K562 (cell line): ENCODE measurements around the gene MTERF2. TPM values are rescaled to one million over a fixed set of nuclear protein-coding genes. Genes with fewer than 3 reads are reported as not detected.

Experiments
- ARID3B ChIP-seq: fragments of 250-450 bp; sonication (Bioruptor Pico); IDR thresholded peaks from 2 replicates; pipeline ENCODE4 v1.4.0; 2020; ENCODE audit warnings: borderline replicate concordance
- ASH1L ChIP-seq: fragments of 450-650 bp; IDR thresholded peaks from 2 replicates; pipeline ENCODE4 v1.6.1; 2018; ENCODE audit warnings: borderline replicate concordance, mild to moderate bottlenecking, low read depth; ENCODE audit not compliant: partially characterized antibody
- E2F6 ChIP-seq, 2 experiments: IDR thresholded peaks; 2 replicates each; pipeline ENCODE4 v1.6.1; 2011; ENCODE audit warnings: borderline replicate concordance in 1 of 2, control low read depth in 1 of 2, low read depth in 1 of 2, low read length in 1 of 2, mild to moderate bottlenecking in 1 of 2, mixed read lengths in 1 of 2, moderate library complexity in 1 of 2; ENCODE audit not compliant: insufficient read depth in 1 of 2, insufficient read length in 1 of 2, poor library complexity in 1 of 2, severe bottlenecking in 1 of 2; ENCODE audit errors: extremely low read depth in 1 of 2
- ELF4 ChIP-seq: fragments of 450-650 bp; formaldehyde crosslinking; IDR thresholded peaks from 2 replicates; pipeline ENCODE4 v1.4.0; 2022; ENCODE audit warnings: missing genetic modification characterization
- ESRRA ChIP-seq: fragments of 450-650 bp; IDR thresholded peaks from 2 replicates; pipeline ENCODE4 v1.6.1; 2014; ENCODE audit warnings: low read depth, mild to moderate bottlenecking, moderate library complexity, borderline replicate concordance
- FOXA1 ChIP-seq: fragments of 450-650 bp; IDR thresholded peaks from 2 replicates; pipeline ENCODE4 v1.6.1; 2016; ENCODE audit warnings: mild to moderate bottlenecking, borderline replicate concordance
- HDGF ChIP-seq: fragments of 450-650 bp; IDR thresholded peaks from 2 replicates; pipeline ENCODE4 v1.6.1; 2016
- MAFG ChIP-seq: fragments of 450-650 bp; conservative IDR thresholded peaks from 2 replicates; pipeline ENCODE4 v1.6.1; 2016; ENCODE audit warnings: missing genetic modification characterization, missing compliant biosample characterization
- MITF ChIP-seq: IDR thresholded peaks from 2 replicates; pipeline ENCODE4 v1.6.1; 2014; ENCODE audit warnings: antibody characterized with exemption
- NKRF ChIP-seq: fragments of 450-650 bp; IDR thresholded peaks from 2 replicates; pipeline ENCODE4 v1.6.1; 2016; ENCODE audit warnings: borderline replicate concordance
- PKNOX1 ChIP-seq: fragments of 450-650 bp; IDR thresholded peaks from 2 replicates; pipeline ENCODE4 v1.6.1; 2016
- PRPF4 ChIP-seq: fragments of 200-400 bp; formaldehyde crosslinking; IDR thresholded peaks from one replicate; pipeline ENCODE4 v1.6.1; 2017; ENCODE audit warnings: low read length, low read depth, mild to moderate bottlenecking; ENCODE audit not compliant: insufficient read depth, poor library complexity, severe bottlenecking
- PYGO2 ChIP-seq: fragments of 450-650 bp; IDR thresholded peaks from 2 replicates; pipeline ENCODE4 v1.6.1; 2016; ENCODE audit warnings: mild to moderate bottlenecking, missing genetic modification characterization, moderate library complexity, missing compliant biosample characterization
- RBFOX2 ChIP-seq: fragments of 200-400 bp; formaldehyde crosslinking; IDR thresholded peaks from 2 replicates; pipeline ENCODE4 v1.6.1; 2017; ENCODE audit warnings: low read depth, mild to moderate bottlenecking, low read length, moderate library complexity
- RBM25 ChIP-seq: fragments of 200-400 bp; formaldehyde crosslinking; IDR thresholded peaks from 2 replicates; pipeline ENCODE4 v1.6.1; 2018; ENCODE audit warnings: low read length, low read depth, moderate library complexity; ENCODE audit not compliant: severe bottlenecking
- RBM39 ChIP-seq: fragments of 200-400 bp; formaldehyde crosslinking; optimal IDR thresholded peaks from 2 replicates; pipeline ENCODE3; 2018; ENCODE audit warnings: low read depth, low read length
- SETDB1 ChIP-seq: IDR thresholded peaks from one replicate; pipeline ENCODE4 v1.6.1; 2012; ENCODE audit warnings: low read length, control low read depth, inconsistent platforms
- SIN3B ChIP-seq: fragments of 450-650 bp; IDR thresholded peaks from 2 replicates; pipeline ENCODE4 v1.6.1; 2017; ENCODE audit warnings: low read depth, mild to moderate bottlenecking, moderate library complexity
- SMARCE1 ChIP-seq: fragments of 450-650 bp; IDR thresholded peaks from 2 replicates; pipeline ENCODE4 v1.7.1; 2016; ENCODE audit warnings: mild to moderate bottlenecking
- U2AF1 ChIP-seq: fragments of 200-400 bp; formaldehyde crosslinking; optimal IDR thresholded peaks from 2 replicates; pipeline ENCODE3; 2017; ENCODE audit warnings: mild to moderate bottlenecking, low read depth, low read length, moderate library complexity
- ZKSCAN1 ChIP-seq: fragments of 150-350 bp; IDR thresholded peaks from 2 replicates; pipeline ENCODE4 v1.6.1; 2016; ENCODE audit warnings: low read depth, low read length
- ZNF311 ChIP-seq: fragments of 250-450 bp; sonication (Bioruptor Pico); IDR thresholded peaks from 2 replicates; pipeline ENCODE4 v1.4.0; 2020; ENCODE audit warnings: mild to moderate bottlenecking, moderate library complexity
- polyA plus RNA-seq, 8 experiments: library from polyadenylated mRNA; depleted of rRNA in 4 of 8; stranded (reverse) in 5 of 8; unstranded in 3 of 8; fragments of >200 nt; fragmentation: Nextera tagmentation in 2 of 8; fragmentation: Illumina TruSeq in 1 of 8; extraction: Ambion mirVana in 2 of 8; extraction: Trizol in 1 of 8; gene quantifications; 2 replicates each; pipeline versions ENCODE4 v1.2.1 to v1.2.3, GENCODE V29; 2011 to 2014; ENCODE audit warnings: inconsistent platforms in 1 of 8, missing spikeins in 1 of 8
- total RNA-seq, 7 experiments: library from RNA; depleted of rRNA in 6 of 7; stranded (reverse); fragments of >200 nt in 6 of 7; fragmentation: Illumina TruSeq in 2 of 7; extraction: Trizol in 2 of 7; gene quantifications; 2 replicates each; pipeline versions ENCODE4 v1.2.1 to v1.2.3, GENCODE V29; 2011 to 2021; ENCODE audit warnings: low replicate concordance in 1 of 7

Gene MTERF2
- total and polyA plus RNA-seq, 9 of the 15 experiments (the other 6 are each of a cell fraction or from before 2014, with no cell fraction given) = 10.0 to 63.2 (median 33.2) TPM

- TF ChIP-seq NKRF (no peak), SETDB1 (no peak), RBFOX2 (no peak), PRPF4 (no peak), ELF4 (CRISPR knock-in tag) (no peak), MITF (no peak), FOXA1 (no peak), RBM39 (no peak), ESRRA (no peak), MAFG (tag) (no peak), ZKSCAN1 (no peak), PYGO2 (tag) (no peak), SMARCE1 (peak; percentile 88), RBM25 (no peak), U2AF1 (no peak), ASH1L (no peak), ARID3B (no peak), PKNOX1 (peak; percentile 87), E2F6 (IDR thresholded peaks at IDR 0.05; ENCODE audit: borderline replicate concordance in 1 of 2, extremely low read depth in 1 of 2, insufficient read depth in 1 of 2, insufficient read length in 1 of 2, low read depth in 1 of 2, low read length in 1 of 2, poor library complexity in 1 of 2, severe bottlenecking in 1 of 2) (no peak), SIN3B (no peak), HDGF (no peak), ZNF311 (CRISPR knock-in tag) (no peak)
Measured at GRCh38 chr12:106941481-106942156, 45.3 kb downstream of the MTERF2 start (continued).
